BE2C (cell line): Measurements from ENCODE around the gene HUS1.

Source experiments
- DNase-seq: peaks from one replicate; pipeline ENCODE4 v3.0.0-alpha.2; 2020
- H3K27me3 ChIP-seq: fragments of 250-450 bp; sonication (Bioruptor Pico); 2 replicates; pipeline ENCODE4 v1.5.1; 2020; ENCODE audit warnings: mild to moderate bottlenecking
- H3K36me3 ChIP-seq: fragments of 250-450 bp; sonication (Bioruptor Pico); 2 replicates; pipeline ENCODE4 v1.5.1; 2020; ENCODE audit warnings: mild to moderate bottlenecking
- H3K4me1 ChIP-seq: fragments of 250-450 bp; sonication (Bioruptor Pico); 2 replicates; pipeline ENCODE4 v1.5.1; 2020
- H3K4me3 ChIP-seq: 2 replicates; pipeline ENCODE4 v1.5.1; 2011; ENCODE audit warnings: low read depth, low read length
- H3K9me3 ChIP-seq: fragments of 250-450 bp; sonication (Bioruptor Pico); 2 replicates; pipeline ENCODE4 v1.5.1; 2020
- TF ChIP-seq, protein P1 (sequence below): IDR thresholded peaks from 2 replicates; pipeline ENCODE4 v1.5.1; 2012; ENCODE audit warnings: mild to moderate bottlenecking, low read depth, low read length

Gene HUS1

DNA sequence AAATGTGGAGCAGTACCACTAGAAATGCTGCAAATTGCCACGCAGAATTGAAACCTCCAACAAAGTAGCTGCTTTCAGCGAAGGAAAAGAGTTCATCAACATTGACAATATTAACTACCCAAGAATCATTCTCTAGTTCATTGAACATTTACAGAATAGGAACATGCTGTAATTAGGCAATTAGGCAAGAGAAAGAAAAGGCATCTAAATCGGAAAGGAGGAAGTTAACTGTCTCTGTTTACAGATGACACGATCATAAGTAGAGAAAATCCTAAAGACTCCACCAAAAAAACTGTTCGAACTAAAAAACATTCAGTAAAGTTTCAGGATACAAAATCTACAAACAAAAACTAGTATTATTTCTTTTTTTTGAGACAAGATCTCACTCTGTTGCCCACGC is 22.3 kb downstream of the HUS1 start:
- DNase-seq: no peak
- TF ChIP-seq, protein P1, sequence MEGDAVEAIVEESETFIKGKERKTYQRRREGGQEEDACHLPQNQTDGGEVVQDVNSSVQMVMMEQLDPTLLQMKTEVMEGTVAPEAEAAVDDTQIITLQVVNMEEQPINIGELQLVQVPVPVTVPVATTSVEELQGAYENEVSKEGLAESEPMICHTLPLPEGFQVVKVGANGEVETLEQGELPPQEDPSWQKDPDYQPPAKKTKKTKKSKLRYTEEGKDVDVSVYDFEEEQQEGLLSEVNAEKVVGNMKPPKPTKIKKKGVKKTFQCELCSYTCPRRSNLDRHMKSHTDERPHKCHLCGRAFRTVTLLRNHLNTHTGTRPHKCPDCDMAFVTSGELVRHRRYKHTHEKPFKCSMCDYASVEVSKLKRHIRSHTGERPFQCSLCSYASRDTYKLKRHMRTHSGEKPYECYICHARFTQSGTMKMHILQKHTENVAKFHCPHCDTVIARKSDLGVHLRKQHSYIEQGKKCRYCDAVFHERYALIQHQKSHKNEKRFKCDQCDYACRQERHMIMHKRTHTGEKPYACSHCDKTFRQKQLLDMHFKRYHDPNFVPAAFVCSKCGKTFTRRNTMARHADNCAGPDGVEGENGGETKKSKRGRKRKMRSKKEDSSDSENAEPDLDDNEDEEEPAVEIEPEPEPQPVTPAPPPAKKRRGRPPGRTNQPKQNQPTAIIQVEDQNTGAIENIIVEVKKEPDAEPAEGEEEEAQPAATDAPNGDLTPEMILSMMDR: no peak
- Histone ChIP-seq H3K4me1 (no peaks in the 10 kb centered on the region), H3K9me3 (no peaks in the 10 kb centered on the region), H3K27me3 (no peaks in the 10 kb centered on the region), H3K4me3 (no peak overlapping the region), H3K36me3 (peaks cover 16% of the 10 kb centered on the region)

DNA sequence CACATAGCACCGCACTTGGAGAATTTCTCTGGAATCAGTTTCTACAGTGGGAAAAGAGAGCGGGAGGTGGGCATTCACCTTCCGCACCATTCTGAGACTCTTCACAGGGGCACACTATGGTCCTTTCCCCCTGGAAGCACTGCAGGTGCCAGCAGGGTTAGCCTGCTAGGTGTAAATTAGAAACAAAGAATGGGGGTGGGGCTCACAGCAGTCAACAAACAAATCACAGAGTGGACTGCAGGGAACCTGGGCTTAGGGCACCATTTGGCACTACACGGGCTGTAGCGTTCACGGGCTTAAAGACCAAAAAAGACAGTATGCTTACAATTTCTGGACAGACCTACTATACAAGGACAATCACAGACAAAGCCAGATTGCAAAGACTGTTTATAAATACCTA is 23.2 kb downstream of the HUS1 start:
- no peaks in the 10 kb centered on the region for H3K4me1 ChIP-seq
- H3K27me3 ChIP-seq: no peaks in the 10 kb centered on the region
- H3K9me3 ChIP-seq: no peaks in the 10 kb centered on the region
- H3K36me3 ChIP-seq: peaks cover 9% of the 10 kb centered on the region
- no peak overlapping the region for H3K4me3 ChIP-seq
- TF ChIP-seq, protein P1: no peak
- DNase-seq: no peak

DNA sequence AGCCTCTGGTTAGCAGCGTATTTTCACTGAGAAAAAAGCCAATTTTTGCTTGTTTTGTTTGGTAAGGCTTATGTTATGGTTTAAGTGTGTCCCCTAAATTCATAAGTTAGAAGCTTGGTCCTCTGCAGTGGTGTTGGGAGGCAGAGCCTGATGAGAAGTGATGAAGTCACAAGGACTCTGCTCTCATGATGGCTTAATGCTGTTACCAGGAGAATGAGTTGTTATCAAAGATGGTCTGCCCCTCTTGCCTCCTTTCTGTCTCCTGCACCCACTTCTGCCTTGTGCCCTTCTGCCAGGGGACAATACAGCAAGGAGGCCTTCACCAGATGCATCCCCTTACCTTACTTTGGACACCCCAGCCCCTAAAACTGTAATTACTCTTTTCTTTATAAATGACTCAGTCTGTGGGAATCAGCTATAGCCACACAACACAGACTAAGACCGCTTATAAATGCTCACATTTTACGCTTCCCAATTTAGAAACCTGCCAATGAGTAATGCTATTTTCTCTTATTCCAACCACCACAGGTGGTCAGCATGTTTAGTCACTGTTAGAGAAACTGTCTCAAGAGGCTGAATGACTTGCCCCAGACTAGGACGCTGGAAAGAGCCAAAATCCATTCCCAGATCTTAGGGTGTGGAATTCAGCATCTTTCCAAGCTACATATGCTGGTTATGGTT is 25.0 kb downstream of the HUS1 start:
- Histone ChIP-seq H3K9me3 (no peaks in the 10 kb centered on the region), H3K27me3 (no peaks in the 10 kb centered on the region), H3K4me3 (no peak overlapping the region), H3K4me1 (no peaks in the 10 kb centered on the region), H3K36me3 (peaks cover 5% of the 10 kb centered on the region; the same call in 1 of the 2 replicates)
- TF ChIP-seq, protein P1: no peak
- no peak for DNase-seq

GRCh38 chr7:47953822-47954221 is 25.6 kb downstream of the HUS1 start:
- H3K36me3 ChIP-seq: peaks cover 5% of the 10 kb centered on the region; the same call in 1 of the 2 replicates
- no peak overlapping the region for H3K4me3 ChIP-seq
- no peaks in the 10 kb centered on the region for H3K9me3 ChIP-seq
- no peaks in the 10 kb centered on the region for H3K4me1 ChIP-seq
- H3K27me3 ChIP-seq: no peaks in the 10 kb centered on the region
- TF ChIP-seq, protein P1: no peak
- no peak for DNase-seq

GRCh38 chr7:47952224-47952623 is 27.2 kb downstream of the HUS1 start:
- no peak overlapping the region for H3K4me3 ChIP-seq
- H3K4me1 ChIP-seq: no peaks in the 10 kb centered on the region
- H3K36me3 ChIP-seq: peaks cover 5% of the 10 kb centered on the region; the same call in 1 of the 2 replicates
- DNase-seq: no peak
- H3K27me3 ChIP-seq: no peaks in the 10 kb centered on the region
- no peaks in the 10 kb centered on the region for H3K9me3 ChIP-seq
- TF ChIP-seq, protein P1: no peak

DNA sequence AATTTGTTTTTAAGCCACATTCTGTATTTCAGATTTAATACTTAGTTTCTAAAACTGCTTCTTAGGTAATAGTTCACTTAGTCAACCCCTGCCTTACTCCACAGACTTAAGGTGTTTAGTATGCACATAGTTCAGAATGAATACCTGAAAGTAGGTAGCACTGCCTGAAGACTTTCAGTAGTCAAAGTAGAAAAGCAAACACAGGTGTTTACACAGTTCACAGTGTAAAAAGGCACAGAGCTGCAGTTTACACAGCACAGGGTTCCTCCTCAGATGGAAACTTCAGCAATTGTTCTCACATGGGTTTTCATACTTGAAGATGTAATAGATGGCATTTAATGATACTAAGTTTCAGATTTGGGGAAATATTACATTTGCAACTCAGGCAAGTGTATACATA is 28.0 kb downstream of the HUS1 start:
- Histone ChIP-seq H3K36me3 (peaks cover 5% of the 10 kb centered on the region; the same call in 1 of the 2 replicates), H3K4me1 (no peaks in the 10 kb centered on the region), H3K9me3 (no peaks in the 10 kb centered on the region), H3K27me3 (no peaks in the 10 kb centered on the region), H3K4me3 (no peak overlapping the region)
- DNase-seq: no peak
- TF ChIP-seq, protein P1: no peak
